K562 (cell line): ENCODE results near the gene TMC8. TPM values are rescaled to one million over a fixed set of nuclear protein-coding genes. Genes with fewer than 3 reads are reported as not detected.

Experiments used
- ATAC-seq: fragments of 200-7000 bp; cut with Tn5 transposase; 3 replicates; pipeline ENCODE4 v1.9.1; 2020; ENCODE audit warnings: moderate library complexity
- BruUV-seq: library from RNA; stranded (reverse); fragments of 400-500 nt; replicated peaks from 2 replicates; lab custom pipeline; 2021; lab: Mats Ljungman, UMichigan
- CTCF ChIA-PET: fragments of 300-600 bp; formaldehyde crosslinking; extraction: SDS; loops from one replicate; lab custom pipeline; 2021; ENCODE audit warnings: low intra/inter-chr PET ratio; lab: Yijun Ruan, JAX
- POLR2A ChIA-PET: fragments of 300-600, 350-650 bp; sonication (Branson Sonifier 250); formaldehyde crosslinking; extraction: SDS; loops from one replicate; lab custom pipeline; 2021; ENCODE audit warnings: antibody characterized with exemption, inconsistent platforms; lab: Yijun Ruan, JAX
- DNase-seq, 4 experiments: peaks; one replicate each; pipeline versions ENCODE4 v3.0.0 to v3.0.0-alpha.2; 2011 to 2018; ENCODE audit warnings: low spot score in 3 of 4, mixed read lengths in 3 of 4; ENCODE audit errors: extremely low read depth in 1 of 4
- FAIRE-seq: peaks from 2 replicates; lab custom pipeline; 2011; peaks lifted over from hg19 to GRCh38; lab: Jason Lieb, UNC
- H2AFZ ChIP-seq: 2 replicates; pipeline ENCODE4 v1.6.0; 2011; ENCODE audit warnings: low read depth, low read length, control low read depth, inconsistent platforms
- H3K27ac ChIP-seq: fragments of 200-600 bp; 3 replicates; pipeline ENCODE4 v1.8.0; 2011; ENCODE audit warnings: low read depth, mild to moderate bottlenecking, control low read depth, inconsistent platforms, low read length, moderate library complexity, mixed read lengths; ENCODE audit errors: extremely low read depth
- H3K27me3 ChIP-seq, 2 experiments: fragments of 300-600 bp in 1 of 2; 2 replicates in 1 of 2; 3 replicates in 1 of 2; pipeline versions ENCODE4 v1.6.0 to v1.8.0; 2011; ENCODE audit warnings: inconsistent platforms in 2 of 2, low read length in 2 of 2, mild to moderate bottlenecking in 1 of 2, mixed read lengths in 1 of 2, moderate library complexity in 1 of 2; ENCODE audit not compliant: control insufficient read depth in 2 of 2, insufficient read depth in 2 of 2
- H3K36me3 ChIP-seq: fragments of 300-600 bp; 3 replicates; pipeline ENCODE4 v1.8.0; 2011; ENCODE audit warnings: mild to moderate bottlenecking, low read length, inconsistent platforms; ENCODE audit not compliant: control insufficient read depth, insufficient read depth
- H3K4me1 ChIP-seq, 2 experiments: fragments of 200-600 bp in 1 of 2; replicated peaks in 1 of 2; 2 replicates in 1 of 2; 3 replicates in 1 of 2; pipeline versions ENCODE4 v1.5.1 to v1.8.0; 2011; ENCODE audit warnings: inconsistent platforms in 2 of 2, low read length in 2 of 2, mild to moderate bottlenecking in 1 of 2, mixed read lengths in 1 of 2, moderate library complexity in 1 of 2; ENCODE audit not compliant: control insufficient read depth in 2 of 2, insufficient read depth in 2 of 2
- H3K4me2 ChIP-seq: 2 replicates; pipeline ENCODE4 v1.6.1; 2011; ENCODE audit warnings: low read length, control low read depth, inconsistent platforms, mixed read lengths; ENCODE audit not compliant: insufficient read depth
- H3K4me3 ChIP-seq: fragments of 200-600 bp; sonication (generic), shearing (Covaris generic); 2 replicates; pipeline ENCODE4 v1.5.1; 2016; ENCODE audit warnings: control low read depth, inconsistent platforms
- H3K79me2 ChIP-seq: fragments of 200-600 bp; 3 replicates; pipeline ENCODE4 v1.8.0; 2011; ENCODE audit warnings: low read length, inconsistent platforms; ENCODE audit not compliant: control insufficient read depth, insufficient read depth
- H3K9ac ChIP-seq, 2 experiments: 2 replicates each; pipeline versions ENCODE4 v1.6.0 to v1.6.1; 2011; ENCODE audit warnings: low read depth in 2 of 2, low read length in 2 of 2, control low read depth in 1 of 2, inconsistent platforms in 1 of 2, mild to moderate bottlenecking in 1 of 2, mixed read lengths in 1 of 2; ENCODE audit not compliant: insufficient read depth in 1 of 2
- H3K9me1 ChIP-seq: one replicate; pipeline ENCODE4 v1.6.0; 2011; ENCODE audit warnings: inconsistent platforms, mild to moderate bottlenecking, low read length, moderate library complexity; ENCODE audit not compliant: control insufficient read depth, insufficient read depth
- H3K9me3 ChIP-seq: replicated peaks from 2 replicates; pipeline ENCODE4 v1.5.1; 2011; ENCODE audit warnings: low read depth, low read length, inconsistent platforms; ENCODE audit not compliant: control insufficient read depth, insufficient read depth
- H4K20me1 ChIP-seq: replicated peaks from 2 replicates; pipeline ENCODE4 v1.6.1; 2011; ENCODE audit warnings: low read length, inconsistent platforms, mixed read lengths; ENCODE audit not compliant: control insufficient read depth, insufficient read depth
- CAMTA2 ChIP-seq: fragments of 250-450 bp; sonication (Bioruptor Pico); conservative IDR thresholded peaks from 2 replicates; pipeline ENCODE4 v1.5.1; 2022
- CXXC5 ChIP-seq: fragments of 250-450 bp; sonication (Bioruptor Pico); IDR thresholded peaks from 2 replicates; pipeline ENCODE4 v1.8.0; 2022; ENCODE audit warnings: inconsistent platforms, mild to moderate bottlenecking, moderate library complexity
- HDAC6 ChIP-seq: IDR thresholded peaks from 2 replicates; pipeline ENCODE4 v1.6.1; 2012; ENCODE audit warnings: low read depth, mild to moderate bottlenecking, control low read depth, inconsistent platforms, low read length, moderate library complexity
- HMBOX1 ChIP-seq: sonication (generic); IDR thresholded peaks from 2 replicates; pipeline ENCODE4 v1.6.1; 2016
- MITF ChIP-seq: IDR thresholded peaks from 2 replicates; pipeline ENCODE4 v1.6.1; 2014; ENCODE audit warnings: antibody characterized with exemption
- NR2F6 ChIP-seq: fragments of 450-650 bp; formaldehyde crosslinking; IDR thresholded peaks from 2 replicates; pipeline ENCODE4 v1.4.0; 2020; ENCODE audit warnings: mild to moderate bottlenecking
- PHF8 ChIP-seq: fragments of 200-600 bp; sonication (generic); IDR thresholded peaks from 2 replicates; pipeline ENCODE4 v1.6.1; 2012; ENCODE audit warnings: mixed run types, mild to moderate bottlenecking, inconsistent platforms, low read length, moderate library complexity, borderline replicate concordance
- POLR2H ChIP-seq: IDR thresholded peaks from 2 replicates; pipeline ENCODE4 v1.6.1; 2016; ENCODE audit warnings: missing genetic modification characterization, low read depth, mild to moderate bottlenecking, control low read depth, missing compliant biosample characterization, moderate library complexity
- TEAD2 ChIP-seq: fragments of 450-650 bp; IDR thresholded peaks from 2 replicates; pipeline ENCODE4 v1.6.1; 2016; ENCODE audit warnings: missing genetic modification characterization, control low read depth, missing compliant biosample characterization
- TRIM25 ChIP-seq: fragments of 450-650 bp; IDR thresholded peaks from 2 replicates; pipeline ENCODE4 v1.7.0; 2016; ENCODE audit warnings: borderline replicate concordance
- ZNF134 ChIP-seq: fragments of 250-450 bp; sonication (Bioruptor Pico); conservative IDR thresholded peaks from 2 replicates; pipeline ENCODE4 v1.4.0; 2020
- ZNF175 ChIP-seq: fragments of 200-800 bp; sonication (Bioruptor generic); IDR thresholded peaks from 2 replicates; pipeline ENCODE4 v1.6.1; 2016; ENCODE audit warnings: low read depth, mild to moderate bottlenecking, missing genetic modification characterization, missing compliant biosample characterization
- ZNF277 ChIP-seq: fragments of 250-450 bp; sonication (Bioruptor Pico); IDR thresholded peaks from 2 replicates; pipeline ENCODE4 v1.8.0; 2022; ENCODE audit warnings: inconsistent platforms, mild to moderate bottlenecking, moderate library complexity, borderline replicate concordance
- ZNF507 ChIP-seq: conservative IDR thresholded peaks from 2 replicates; pipeline ENCODE4 v1.6.1; 2017; ENCODE audit warnings: missing genetic modification characterization, missing compliant biosample characterization
- ZNF57 ChIP-seq: fragments of 450-650 bp; formaldehyde crosslinking; IDR thresholded peaks from 2 replicates; pipeline ENCODE4 v1.4.0; 2020; ENCODE audit warnings: mild to moderate bottlenecking, moderate library complexity
- WGBS: fragments of 100-300 bp; shearing (Covaris generic); methylation state at CpG from one replicate; pipeline ENCODE4 v1.1.6; 2016; ENCODE audit warnings: low coverage, mixed read lengths; ENCODE audit not compliant: insufficient coverage; ENCODE audit errors: missing lambda C conversion rate; 5-methylcytosine and 5-hydroxymethylcytosine counted together
- in situ Hi-C: fragments of 300-500 bp; cut with MboI; formaldehyde crosslinking; loops from 4 replicates; pipeline ENCODE4 v1.15.0; 2018; ENCODE audit warnings: inconsistent platforms, mixed read lengths
- intact Hi-C: fragments of 100-400 bp; cut with micrococcal nuclease; formaldehyde crosslinking; loops from 2 replicates; pipeline ENCODE4 v1.14.2; 2022
- polyA plus RNA-seq, 8 experiments: library from polyadenylated mRNA; depleted of rRNA in 4 of 8; stranded (reverse) in 5 of 8; unstranded in 3 of 8; fragments of >200 nt; fragmentation: Nextera tagmentation in 2 of 8; fragmentation: Illumina TruSeq in 1 of 8; extraction: Ambion mirVana in 2 of 8; extraction: Trizol in 1 of 8; gene quantifications; 2 replicates each; pipeline versions ENCODE4 v1.2.1 to v1.2.3, GENCODE V29; 2011 to 2014; ENCODE audit warnings: inconsistent platforms in 1 of 8, missing spikeins in 1 of 8
- total RNA-seq, 7 experiments: library from RNA; depleted of rRNA in 6 of 7; stranded (reverse); fragments of >200 nt in 6 of 7; fragmentation: Illumina TruSeq in 2 of 7; extraction: Trizol in 2 of 7; gene quantifications; 2 replicates each; pipeline versions ENCODE4 v1.2.1 to v1.2.3, GENCODE V29; 2011 to 2021; ENCODE audit warnings: low replicate concordance in 1 of 7

TMC8 gene
- total and polyA plus RNA-seq, 9 of the 15 experiments (the other 6 are each of a cell fraction or from before 2014, with no cell fraction given), result 0.13 to 10.9 (median 2.8) TPM

GRCh38 chr17:78148286-78149016 lies 17.9 kb downstream of the TMC8 start:
- CTCF ChIA-PET, result no interaction called here
- no peaks in the 10 kb centered on the region for H3K27me3 ChIP-seq
- H3K79me2 ChIP-seq, result peaks cover 24% of the 10 kb centered on the region
- in situ Hi-C loops (no loop called here), intact Hi-C loops (no loop called here)
- BruUV-seq, result no TSS peak
- WGBS, result 80% methylated on average over 10 of the region's 14 CpGs
- 0 out of 2 replicates have a peak overlapping the region, but pooled peaks have one; percentile 11 for H3K4me2 ChIP-seq
- H4K20me1 ChIP-seq, result no peaks in the 10 kb centered on the region
- DNase-seq (no peak), ATAC-seq (no peak)
- H3K9me1 ChIP-seq, result peaks cover 2% of the 10 kb centered on the region
- no peaks in the 10 kb centered on the region for H3K36me3 ChIP-seq
- peak overlapping the region in 1 of 2 experiments; percentile 75; a peak in 2 of 4 replicates for H3K9ac ChIP-seq
- no peak overlapping the region for H3K27ac ChIP-seq
- H2AFZ ChIP-seq, result no peak overlapping the region
- H3K4me3 ChIP-seq, result no peak overlapping the region
- no peaks in the 10 kb centered on the region for H3K9me3 ChIP-seq
- TF ChIP-seq MITF (no peak), CAMTA2 (CRISPR knock-in tag) (no peak), ZNF507 (tag) (no peak), ZNF57 (no peak), TEAD2 (tag) (no peak), HDAC6 (no peak), PHF8 (no peak), HMBOX1 (no peak), TRIM25 (no peak), POLR2H (no peak), NR2F6 (CRISPR knock-in tag) (no peak), ZNF277 (CRISPR knock-in tag) (no peak), ZNF134 (CRISPR knock-in tag) (no peak), ZNF175 (CRISPR knock-in tag) (no peak), CXXC5 (CRISPR knock-in tag) (no peak)
- TF ChIP-seq, all 486 proteins: peak for 0
- POLR2A ChIA-PET, result interaction anchor here (0.6 to 0.7 kb wide), 3 partner anchors 18 to 110 kb away, joined by 3 read pairs; no protein-coding TSS in a partner anchor
- FAIRE-seq, result no peak
- peaks cover 45 to 78% of the 10 kb centered on the region in 2 experiments for H3K4me1 ChIP-seq
